ENCODE data around the gene TAS1R1. TPM values are rescaled to one million over a fixed set of nuclear protein-coding genes. Genes with fewer than 3 reads are reported as not detected.
"Not testable (repeated sequence)": the region's sequence is repeated elsewhere in the genome, so short reads cannot be mapped to it uniquely, and the experiment has no call there.

TAS1R1 gene
- total RNA-seq, 3 donors from 2014 or later, result 0.16 TPM; not detected in 2

GRCh38 chr1:6596351-6596750, 41.2 kb downstream of the TAS1R1 start:
- Histone ChIP-seq H3K4me1 (peaks cover 12 to 26% of the 10 kb centered on the region in 2 donors), H3K4me3 (peak overlapping the region in 2 of 3 donors; percentile 27 to 73), H3K9me3 (no peaks in the 10 kb centered on the region), H3K27ac (no peak overlapping the region), H3K27me3 (no peaks in the 10 kb centered on the region), H3K36me3 (no peaks in the 10 kb centered on the region)
- intact Hi-C loops (cut with DNase I; ENCODE audit: low total_unique reads), result no loop called here
- TF ChIP-seq, protein P1, sequence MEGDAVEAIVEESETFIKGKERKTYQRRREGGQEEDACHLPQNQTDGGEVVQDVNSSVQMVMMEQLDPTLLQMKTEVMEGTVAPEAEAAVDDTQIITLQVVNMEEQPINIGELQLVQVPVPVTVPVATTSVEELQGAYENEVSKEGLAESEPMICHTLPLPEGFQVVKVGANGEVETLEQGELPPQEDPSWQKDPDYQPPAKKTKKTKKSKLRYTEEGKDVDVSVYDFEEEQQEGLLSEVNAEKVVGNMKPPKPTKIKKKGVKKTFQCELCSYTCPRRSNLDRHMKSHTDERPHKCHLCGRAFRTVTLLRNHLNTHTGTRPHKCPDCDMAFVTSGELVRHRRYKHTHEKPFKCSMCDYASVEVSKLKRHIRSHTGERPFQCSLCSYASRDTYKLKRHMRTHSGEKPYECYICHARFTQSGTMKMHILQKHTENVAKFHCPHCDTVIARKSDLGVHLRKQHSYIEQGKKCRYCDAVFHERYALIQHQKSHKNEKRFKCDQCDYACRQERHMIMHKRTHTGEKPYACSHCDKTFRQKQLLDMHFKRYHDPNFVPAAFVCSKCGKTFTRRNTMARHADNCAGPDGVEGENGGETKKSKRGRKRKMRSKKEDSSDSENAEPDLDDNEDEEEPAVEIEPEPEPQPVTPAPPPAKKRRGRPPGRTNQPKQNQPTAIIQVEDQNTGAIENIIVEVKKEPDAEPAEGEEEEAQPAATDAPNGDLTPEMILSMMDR (IDR thresholded peaks at IDR 0.05), result no peak
- TF ChIP-seq POLR2A (IDR thresholded peaks at IDR 0.05), result no peak
- no peak for TF ChIP-seq POLR2AphosphoS5 (IDR thresholded peaks at IDR 0.05)
- DNase-seq (ENCODE audit: low spot score in 2 of 2), result no peak

DNA sequence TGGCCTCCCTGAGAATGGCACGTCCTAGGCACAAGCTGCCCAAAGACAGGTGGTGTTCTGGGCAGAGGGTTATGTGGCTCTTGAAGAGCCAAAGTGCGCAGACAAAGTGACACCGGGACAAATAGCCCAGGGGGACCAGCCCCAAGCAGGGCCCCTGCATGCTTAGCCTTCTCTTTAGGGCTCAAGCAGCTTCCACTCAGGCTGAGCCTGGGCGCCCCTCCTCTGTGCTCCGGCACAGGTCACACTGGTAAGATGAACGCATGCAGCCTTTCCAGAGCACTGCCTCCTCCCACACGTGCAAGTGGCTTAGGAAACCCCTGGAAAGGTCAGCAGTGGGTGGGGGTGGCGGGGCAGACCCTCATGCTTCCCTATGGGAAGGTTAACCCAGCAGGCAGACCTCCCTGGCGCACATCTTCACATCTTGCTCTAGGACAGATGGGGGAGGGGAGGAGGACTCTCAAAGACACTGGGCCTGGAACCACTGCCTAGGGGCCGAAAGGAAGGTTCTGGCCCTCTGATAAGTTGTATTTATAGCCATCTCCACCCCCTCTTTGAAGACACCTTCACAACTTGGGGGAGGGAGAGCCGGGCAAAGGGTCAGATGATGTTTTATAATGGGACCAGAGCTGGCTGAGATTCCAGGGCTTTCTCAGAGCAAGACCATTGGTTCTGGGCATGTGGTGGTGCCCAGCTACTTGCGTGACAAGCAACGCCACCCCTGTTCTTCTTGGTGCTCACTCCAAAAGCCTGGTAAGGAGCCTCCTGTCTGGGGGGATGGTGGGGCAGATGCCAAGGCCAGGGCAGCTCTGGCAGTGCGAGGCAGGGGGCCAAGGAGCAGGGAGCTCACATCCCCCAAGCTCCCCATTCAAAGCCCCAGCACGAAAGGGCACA, 42.0 kb downstream of the TAS1R1 start:
- H3K27ac ChIP-seq, result peak overlapping the region; percentile 4 to 49
- no peaks in the 10 kb centered on the region for H3K36me3 ChIP-seq
- H3K4me1 ChIP-seq, result peaks cover 12 to 26% of the 10 kb centered on the region in 2 donors
- intact Hi-C loops (cut with DNase I; ENCODE audit: low total_unique reads), result no loop called here
- TF ChIP-seq POLR2AphosphoS5 (IDR thresholded peaks at IDR 0.05) (no peak), POLR2A (IDR thresholded peaks at IDR 0.05) (no peak)
- TF ChIP-seq, protein P1 (IDR thresholded peaks at IDR 0.05), result no peak
- no peaks in the 10 kb centered on the region for H3K9me3 ChIP-seq
- peak overlapping the region; percentile 6 to 73 (median 27) for H3K4me3 ChIP-seq
- DNase-seq (ENCODE audit: low spot score in 2 of 2), result no peak
- no peaks in the 10 kb centered on the region for H3K27me3 ChIP-seq

DNA sequence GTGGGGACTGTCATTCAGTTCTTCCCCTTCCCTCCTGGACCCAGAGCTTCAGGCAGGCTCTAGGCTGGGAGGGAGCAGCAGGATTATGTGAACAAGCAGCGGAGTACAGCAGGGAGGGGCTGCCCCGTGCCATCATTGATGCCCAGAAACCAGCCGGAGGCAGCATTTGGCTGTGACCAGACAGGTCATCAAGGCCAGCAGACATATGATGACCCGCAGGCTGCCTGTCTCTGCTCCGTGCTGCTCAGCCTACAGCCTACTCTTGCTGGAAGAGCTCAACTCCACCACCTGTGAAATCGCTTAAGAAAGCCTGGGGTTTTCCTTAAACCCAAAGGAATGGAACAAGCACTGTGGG, 42.6 kb downstream of the TAS1R1 start:
- TF ChIP-seq, protein P1 (IDR thresholded peaks at IDR 0.05), result no peak
- TF ChIP-seq POLR2AphosphoS5 (IDR thresholded peaks at IDR 0.05) (no peak), POLR2A (IDR thresholded peaks at IDR 0.05) (no peak)
- H3K36me3 ChIP-seq, result no peaks in the 10 kb centered on the region
- peak overlapping the region in 2 of 3 donors; percentile 27 to 73 for H3K4me3 ChIP-seq
- DNase-seq (ENCODE audit: low spot score in 2 of 2), result no peak
- H3K4me1 ChIP-seq, result peaks cover 13 to 26% of the 10 kb centered on the region in 2 donors
- H3K9me3 ChIP-seq, result no peaks in the 10 kb centered on the region
- H3K27me3 ChIP-seq, result no peaks in the 10 kb centered on the region
- peak overlapping the region; percentile 49 to 99 for H3K27ac ChIP-seq
- intact Hi-C loops (cut with DNase I; ENCODE audit: low total_unique reads), result no loop called here

GRCh38 chr1:6599141-6599975, 44.3 kb downstream of the TAS1R1 start:
- Histone ChIP-seq H3K27me3 (no peaks in the 10 kb centered on the region), H3K36me3 (no peaks in the 10 kb centered on the region), H3K27ac (peak overlapping the region; percentile 98 to 99), H3K4me1 (peaks cover 15 to 29% of the 10 kb centered on the region in 2 donors), H3K9me3 (no peaks in the 10 kb centered on the region), H3K4me3 (peak overlapping the region; percentile 73 to 97 (median 96))
- intact Hi-C loops (cut with DNase I; ENCODE audit: low total_unique reads), result no loop called here
- DNase-seq (ENCODE audit: low spot score in 2 of 2), result no peak
- TF ChIP-seq POLR2AphosphoS5 (IDR thresholded peaks at IDR 0.05), result no peak
- TF ChIP-seq, protein P1 (IDR thresholded peaks at IDR 0.05), result peak in 1 of 3 donors; percentile 34
- TF ChIP-seq POLR2A (IDR thresholded peaks at IDR 0.05), result peak; percentile 15

DNA sequence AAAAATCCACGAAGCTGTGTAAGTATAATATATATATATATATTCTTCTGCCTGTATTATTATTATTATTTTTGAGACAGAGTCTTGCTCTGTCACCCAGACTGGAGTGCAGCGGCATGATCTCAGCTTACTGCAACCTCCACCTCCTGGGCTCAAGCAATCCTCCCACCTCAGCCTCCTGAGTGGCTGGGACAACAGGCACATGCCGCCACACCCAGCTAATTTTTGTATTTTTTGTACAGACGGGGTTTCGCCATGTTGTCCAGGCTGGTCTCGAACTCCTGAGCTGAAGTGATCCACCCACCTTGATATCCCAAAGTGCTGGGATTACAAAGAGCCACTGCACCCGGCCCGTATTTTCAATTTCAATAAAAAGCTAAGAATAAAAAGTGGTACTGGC, 44.9 kb downstream of the TAS1R1 start:
- H3K27me3 ChIP-seq; H3K36me3 ChIP-seq; intact Hi-C loops (cut with DNase I; ENCODE audit: low total_unique reads); H3K9me3 ChIP-seq; DNase-seq (ENCODE audit: low spot score in 2 of 2): not testable (repeated sequence)
- H3K4me1 ChIP-seq, result peaks cover 19 to 34% of the 10 kb centered on the region in 2 donors
- peak overlapping the region; percentile 98 to 99 for H3K27ac ChIP-seq
- peak overlapping the region; percentile 73 to 97 (median 96) for H3K4me3 ChIP-seq

All from breast epithelium (tissue), 4 donors.